HG03045 (cell line): ENCODE results near the gene IL1RAPL2.

Source experiments
- ATAC-seq: cut with Tn5 transposase; IDR thresholded peaks from one replicate; pipeline ENCODE4 v1.9.1; 2021; ENCODE audit warnings: mild to moderate bottlenecking, moderate library complexity; ENCODE audit not compliant: unreplicated experiment

The IL1RAPL2 gene

DNA sequence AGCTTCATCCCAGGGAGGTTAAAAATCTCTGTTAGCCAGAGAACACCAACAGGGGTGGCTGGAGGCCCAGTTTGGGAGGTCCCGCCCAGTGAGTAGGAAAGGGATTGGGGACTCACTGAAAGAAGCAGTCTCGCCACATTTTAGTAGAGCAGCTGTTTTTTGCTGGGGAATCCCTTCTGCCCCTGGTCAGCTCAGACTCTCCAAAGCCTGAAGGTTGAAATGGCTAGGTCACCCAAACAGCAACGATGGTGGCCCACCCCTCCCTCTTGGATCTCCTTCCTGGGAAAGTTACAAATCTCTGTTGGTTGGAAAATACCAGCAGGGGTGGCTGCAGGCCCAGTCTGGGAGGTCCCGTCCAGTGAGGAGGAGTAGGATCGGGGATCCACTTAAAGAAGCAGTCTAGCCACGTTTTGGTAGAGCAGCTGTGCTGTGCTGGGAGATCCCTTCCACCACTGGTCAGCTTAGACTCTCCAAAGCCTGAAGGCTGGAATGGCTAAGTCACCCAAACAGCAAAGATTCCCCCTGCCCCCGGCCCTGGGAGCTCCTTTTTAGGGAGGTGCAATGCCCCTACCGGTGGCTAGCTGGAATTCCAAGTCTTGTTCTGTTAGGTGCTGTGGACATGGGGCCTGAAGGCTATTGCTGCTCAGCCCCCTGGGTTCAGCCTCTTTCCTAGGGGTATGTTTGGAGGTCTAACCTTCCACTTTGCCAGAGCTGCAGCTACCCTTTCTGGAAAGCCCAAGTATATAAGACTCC is 694.5 kb downstream of the IL1RAPL2 start:
- no peak for ATAC-seq

DNA sequence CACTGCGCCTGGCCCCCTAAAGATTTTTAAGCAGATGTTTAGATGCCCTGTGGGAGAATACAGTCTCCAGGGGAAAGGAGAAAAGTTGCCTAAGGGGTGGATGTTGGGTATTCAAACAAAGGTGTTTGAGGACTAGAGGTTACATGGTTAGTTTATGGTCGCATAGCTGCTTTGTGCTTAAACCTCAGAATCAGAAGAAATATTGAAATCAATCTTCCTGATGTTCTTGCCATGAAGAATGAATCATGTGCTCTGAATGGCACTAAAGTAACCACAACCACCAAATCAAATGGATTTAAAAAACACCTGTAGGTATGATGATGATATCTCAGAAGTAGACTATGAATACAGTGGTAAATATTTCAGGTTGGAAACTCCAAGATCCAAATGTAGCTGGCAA is 697.2 kb downstream of the IL1RAPL2 start:
- no peak for ATAC-seq

DNA sequence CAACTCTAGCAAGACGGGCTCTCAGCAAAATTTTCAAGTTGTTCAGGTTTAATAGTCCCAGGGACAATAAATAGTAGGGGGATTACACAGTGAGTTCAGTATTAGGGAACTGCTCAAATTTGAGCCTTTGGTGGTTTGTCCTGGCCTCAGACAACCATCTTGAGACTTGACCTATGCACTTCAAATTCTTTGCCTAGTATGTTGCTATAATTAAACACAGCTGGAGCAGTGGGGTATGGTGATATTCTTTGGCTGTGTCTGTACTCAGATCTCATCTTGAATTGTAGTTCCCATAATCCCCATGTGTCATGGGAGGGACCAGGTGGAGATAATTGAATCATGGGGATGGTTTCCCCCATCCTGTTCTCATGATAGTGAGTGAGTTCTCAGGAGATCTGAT is 697.8 kb downstream of the IL1RAPL2 start:
- ATAC-seq = no peak

DNA sequence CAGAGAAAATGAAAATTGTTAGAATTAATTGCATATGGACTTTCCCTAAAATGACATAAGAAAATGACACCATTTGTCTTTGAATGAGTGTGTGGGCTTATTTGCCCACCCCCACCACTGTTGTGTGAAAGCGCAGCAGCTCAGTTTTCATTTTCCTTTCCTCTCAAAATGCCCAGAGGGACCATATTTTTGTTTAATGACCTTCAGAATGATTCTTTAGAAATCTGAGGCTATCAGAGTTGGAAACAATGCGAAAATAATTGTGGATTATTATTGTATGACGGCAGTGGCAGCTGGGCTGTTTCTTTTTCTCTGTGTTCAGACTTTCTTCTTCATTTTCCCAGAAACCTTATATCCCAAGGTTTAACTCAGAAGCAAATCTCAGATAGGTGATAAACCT is 699.1 kb downstream of the IL1RAPL2 start:
- no peak for ATAC-seq

DNA sequence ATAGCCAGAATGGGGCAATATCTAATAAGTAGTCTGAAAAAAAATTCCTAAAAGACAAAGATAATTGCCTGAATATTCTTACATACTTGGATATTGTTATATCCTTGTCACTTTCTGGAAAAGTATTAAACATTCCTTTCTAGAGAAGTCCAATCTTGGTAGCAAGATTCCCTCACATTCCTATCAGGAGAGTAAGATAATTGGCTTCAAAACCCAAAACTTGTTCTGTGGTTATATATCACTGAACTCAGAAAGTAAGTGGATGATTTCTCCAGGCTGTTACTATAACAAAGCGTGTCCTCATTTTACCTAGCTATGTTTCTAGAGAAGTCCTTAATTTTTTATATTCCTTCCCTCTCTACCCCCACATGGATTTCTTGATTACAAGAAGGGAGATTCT is 700.5 kb downstream of the IL1RAPL2 start:
- ATAC-seq = no peak

DNA sequence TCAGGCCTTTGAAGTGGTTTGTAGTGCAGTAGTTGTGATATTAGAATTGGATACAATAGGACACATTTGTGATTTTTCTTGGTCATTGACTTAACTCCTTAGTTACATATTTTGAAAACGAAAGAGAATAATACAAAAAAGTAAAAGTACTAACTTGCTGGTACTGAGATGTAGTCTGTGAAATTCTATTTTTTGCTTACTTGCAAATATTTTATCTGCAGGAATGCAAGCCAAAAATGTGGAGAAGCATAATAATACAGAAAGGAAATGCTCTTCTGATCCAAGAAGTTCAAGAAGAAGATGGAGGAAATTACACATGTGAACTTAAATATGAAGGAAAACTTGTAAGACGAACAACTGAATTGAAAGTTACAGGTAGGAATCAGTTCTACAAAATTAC is 701.2 kb downstream of the IL1RAPL2 start:
- ATAC-seq = no peak

DNA sequence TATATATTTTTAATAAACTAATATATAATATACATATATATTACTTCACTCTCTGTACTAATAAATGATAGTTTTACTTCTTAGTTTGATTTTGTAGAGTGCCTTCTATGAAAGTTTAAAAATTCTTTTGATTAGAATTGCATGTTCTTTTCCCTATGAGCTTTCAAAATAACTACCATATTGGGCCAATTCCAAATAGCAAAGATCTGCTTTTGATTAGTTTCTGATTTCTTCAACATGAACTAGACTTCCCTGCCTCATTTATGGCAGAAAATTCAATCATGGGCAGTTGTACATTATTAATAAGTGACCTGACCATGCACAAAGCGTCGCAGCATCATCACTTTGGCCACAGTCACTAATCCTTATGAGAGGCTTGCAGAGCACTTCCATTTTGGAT is 703.4 kb downstream of the IL1RAPL2 start:
- ATAC-seq = no peak

DNA sequence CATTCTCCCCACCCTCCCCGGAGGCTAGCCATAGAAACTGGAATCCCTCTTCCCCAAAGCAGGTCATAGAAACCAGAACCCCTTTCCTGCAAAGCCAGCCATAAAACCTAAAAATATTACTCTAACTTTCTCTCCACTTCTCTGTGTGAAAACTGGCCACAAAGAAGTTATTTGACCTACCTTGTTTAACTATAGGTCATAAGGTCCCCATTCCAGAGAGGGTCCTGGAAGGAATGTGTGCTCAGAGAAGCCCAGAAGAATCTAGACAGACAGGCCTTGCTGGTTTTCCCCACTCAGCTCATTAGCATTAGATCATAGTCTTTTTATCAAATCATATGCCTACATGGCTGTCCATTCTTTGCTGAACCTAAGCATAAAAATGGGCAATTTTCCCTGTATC is 707.3 kb downstream of the IL1RAPL2 start:
- no peak for ATAC-seq

DNA sequence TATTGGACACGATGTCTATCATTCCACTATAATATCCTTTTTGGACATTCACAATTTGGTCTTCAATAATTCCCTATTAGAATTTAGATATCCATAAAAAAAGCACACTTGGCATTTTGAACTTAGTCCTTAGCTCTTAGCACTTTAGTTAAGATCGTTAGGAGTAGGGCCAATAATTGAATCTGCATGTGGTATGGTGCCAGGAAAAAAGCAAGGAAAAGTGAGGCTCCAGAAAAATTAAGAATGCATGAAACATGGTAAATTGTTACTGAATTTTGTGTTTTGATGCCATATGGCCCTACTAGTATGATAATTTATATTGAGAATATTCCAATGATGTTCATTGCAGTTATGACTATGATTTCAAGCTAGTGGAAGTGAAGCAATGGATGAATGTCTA is 708.1 kb downstream of the IL1RAPL2 start:
- ATAC-seq = no peak

DNA sequence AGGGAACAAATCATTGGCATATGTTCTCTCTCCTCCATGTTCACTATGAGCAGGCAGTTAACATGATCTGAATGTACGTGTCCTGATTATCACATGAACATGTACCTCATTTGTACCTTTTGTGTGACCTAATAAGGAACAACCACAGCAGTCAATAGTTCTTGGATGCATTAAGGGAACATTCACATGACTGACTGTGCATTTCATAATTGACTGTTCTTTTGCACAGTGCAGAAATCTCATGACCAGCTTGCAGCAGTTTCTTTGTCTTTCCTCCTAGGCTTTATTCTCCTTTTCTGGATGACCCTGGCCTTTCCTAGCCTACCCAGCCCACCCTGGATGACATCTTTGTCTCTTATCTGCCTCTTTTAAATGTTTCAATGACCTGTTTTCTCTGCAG is 711.1 kb downstream of the IL1RAPL2 start:
- ATAC-seq = no peak

DNA sequence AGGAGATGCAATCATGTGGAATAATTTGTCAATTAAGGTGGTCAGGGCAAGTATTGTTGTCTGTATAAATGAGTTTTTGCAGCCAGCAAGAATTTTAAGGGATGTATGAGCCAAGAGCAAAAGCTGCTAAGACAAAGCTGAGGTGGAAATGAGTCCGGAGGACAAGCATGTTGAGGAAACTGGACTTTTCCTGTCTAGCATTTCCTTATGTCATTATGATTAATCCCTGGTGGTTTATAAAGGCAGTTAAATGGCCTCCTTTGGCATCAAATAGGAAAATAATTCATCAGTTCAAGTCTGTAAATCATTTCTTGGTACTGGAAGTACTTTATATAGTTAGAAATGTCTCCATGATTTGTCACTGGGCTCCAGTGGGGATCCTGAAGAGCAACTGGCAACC is 716.1 kb downstream of the IL1RAPL2 start:
- ATAC-seq = no peak

DNA sequence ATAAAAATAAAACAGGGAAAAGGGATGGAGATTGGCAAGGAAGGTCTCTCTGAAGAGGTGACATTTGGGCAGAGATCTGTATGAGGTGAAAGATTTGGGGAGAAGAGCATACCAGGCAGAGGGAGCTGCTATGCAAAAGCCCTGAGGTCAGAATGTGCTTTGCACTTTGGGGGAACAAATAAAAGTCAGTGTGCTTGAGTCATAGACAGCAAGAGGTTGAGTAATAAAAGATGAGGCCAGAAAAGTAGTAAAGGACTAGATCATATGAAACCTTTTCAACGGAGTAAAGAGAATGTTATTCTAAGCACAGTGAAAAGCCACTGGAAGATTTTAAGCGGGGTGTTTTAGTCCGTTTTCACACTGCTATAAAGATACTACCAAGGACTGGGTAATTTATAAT is 731.0 kb downstream of the IL1RAPL2 start:
- no peak for ATAC-seq

DNA sequence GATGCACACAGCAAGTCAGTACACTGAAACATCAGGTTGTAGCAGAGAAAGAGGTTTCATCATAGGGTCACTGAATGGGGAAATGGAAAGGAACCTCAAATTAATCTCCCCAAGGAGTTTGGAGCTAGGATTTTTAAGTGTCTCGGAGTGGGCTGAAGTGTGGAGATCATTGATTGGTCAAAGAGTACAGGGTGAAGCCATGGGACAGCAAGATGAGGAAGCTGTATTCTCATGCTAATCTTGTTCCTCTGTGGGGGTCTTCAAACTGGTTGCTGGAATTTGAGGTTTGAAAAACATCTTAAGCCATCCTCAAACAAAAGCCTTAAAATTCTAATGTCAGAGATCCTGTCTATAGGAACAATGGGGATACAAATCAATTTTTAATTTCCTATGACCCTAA is 733.3 kb downstream of the IL1RAPL2 start:
- ATAC-seq = no peak

DNA sequence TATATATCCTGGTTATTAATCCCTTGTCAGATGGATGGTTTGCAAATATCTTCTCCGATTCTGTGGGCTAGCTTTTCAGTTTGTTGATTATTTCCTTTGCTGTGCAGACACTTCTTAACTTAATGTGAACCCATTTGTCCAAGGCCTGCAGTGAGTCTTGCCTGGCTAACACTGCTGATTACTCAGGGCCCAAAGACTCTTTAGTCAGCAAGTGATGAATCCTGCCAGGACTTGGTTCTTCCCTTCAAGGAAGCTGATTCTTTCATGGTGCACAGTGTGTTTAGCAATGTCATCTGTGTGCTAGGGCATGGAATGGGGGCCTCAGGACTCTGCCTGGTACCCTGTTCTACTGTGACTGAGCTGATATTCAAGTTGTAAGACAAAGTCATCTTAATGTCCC is 736.2 kb downstream of the IL1RAPL2 start:
- no peak for ATAC-seq

DNA sequence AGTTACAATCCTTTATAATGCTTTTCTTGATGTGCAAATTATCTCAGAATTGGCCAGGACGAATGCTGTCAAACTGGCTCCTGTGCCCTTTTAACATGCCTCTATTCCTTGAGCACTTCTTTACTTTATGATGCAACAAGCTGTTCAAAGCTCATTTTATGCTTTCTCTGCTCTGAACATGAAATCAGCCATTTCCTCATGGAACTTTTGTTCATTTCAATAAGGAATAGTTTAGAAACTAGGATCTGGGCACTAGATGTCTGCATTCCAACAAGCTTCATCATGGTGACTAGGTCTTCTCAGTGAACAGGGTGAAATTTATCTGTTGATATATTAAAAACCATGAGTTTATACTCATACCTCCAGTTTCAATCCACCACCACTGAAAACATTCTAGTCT is 741.8 kb downstream of the IL1RAPL2 start:
- no peak for ATAC-seq

DNA sequence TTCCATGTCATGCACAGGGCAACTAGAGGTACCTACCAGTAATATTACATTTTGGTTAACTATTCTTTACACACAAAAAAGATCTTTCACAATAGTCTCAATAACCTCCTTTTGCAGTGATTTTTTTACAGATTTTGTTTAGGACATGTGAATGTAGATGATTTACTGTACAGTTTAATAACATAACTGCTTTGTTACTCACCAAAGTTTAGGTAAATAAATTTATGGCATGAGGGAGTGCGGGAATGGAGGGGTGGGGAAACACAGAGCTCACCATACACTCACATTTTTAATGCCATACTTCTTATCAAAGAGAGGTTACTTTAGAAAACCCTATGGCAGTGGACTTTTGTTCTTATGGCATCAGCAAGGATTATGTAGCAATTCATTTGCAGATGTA is 747.6 kb downstream of the IL1RAPL2 start:
- ATAC-seq = no peak

DNA sequence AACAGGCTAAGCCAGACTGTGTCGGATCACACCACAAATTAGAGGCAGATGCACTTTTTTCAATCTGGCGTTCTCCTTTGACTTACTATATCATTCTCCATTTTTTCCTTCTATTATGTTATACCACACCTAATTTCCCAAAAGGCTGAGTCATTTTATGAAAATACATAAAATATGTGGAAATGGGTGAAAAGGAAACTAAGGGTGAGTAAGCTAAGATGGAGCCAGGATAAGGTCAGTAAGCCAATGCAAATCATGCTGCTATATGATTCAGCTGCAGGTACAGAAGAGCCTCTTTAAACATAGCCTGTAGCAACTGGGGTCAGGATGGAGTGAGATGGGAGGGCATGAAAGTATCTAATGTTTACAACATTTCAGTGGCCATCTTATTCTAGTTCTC is 748.5 kb downstream of the IL1RAPL2 start:
- no peak for ATAC-seq

DNA sequence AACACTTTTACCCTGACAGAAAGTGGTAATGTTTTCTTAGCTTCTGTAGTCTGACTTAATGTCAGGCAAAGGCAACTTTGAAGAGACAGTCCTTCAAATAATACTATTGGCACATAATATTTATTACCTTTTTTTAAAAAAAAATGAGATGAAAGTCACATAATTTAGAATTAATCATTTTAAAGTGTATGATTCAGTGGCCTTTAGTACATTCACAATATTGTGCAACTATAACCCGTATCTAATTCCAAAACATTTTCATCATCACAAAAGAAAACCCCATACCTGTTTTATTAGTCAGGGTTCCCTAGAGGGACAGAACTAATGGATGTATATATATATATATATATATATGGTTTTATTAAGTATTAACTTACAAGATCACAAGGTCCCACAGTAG is 749.2 kb downstream of the IL1RAPL2 start:
- ATAC-seq = no peak

DNA sequence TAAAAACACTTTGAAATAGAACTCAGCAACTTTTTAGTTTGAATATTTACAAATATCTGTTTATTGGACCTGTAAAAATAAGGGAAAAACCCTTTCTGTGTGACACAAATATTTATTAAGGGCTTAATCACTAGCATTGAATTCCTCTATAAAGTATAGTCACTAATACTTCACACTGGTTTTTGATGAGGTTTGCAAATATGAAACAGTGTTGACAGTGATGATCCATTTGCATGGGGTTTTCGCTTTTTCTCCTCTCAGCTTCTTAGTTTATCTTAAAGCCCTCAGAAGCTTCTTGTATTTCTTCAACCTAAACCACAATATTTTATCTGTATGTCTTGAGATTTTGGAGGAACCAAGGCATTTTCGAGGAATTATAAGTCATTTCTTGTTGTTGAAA is 751.1 kb downstream of the IL1RAPL2 start:
- no peak for ATAC-seq

DNA sequence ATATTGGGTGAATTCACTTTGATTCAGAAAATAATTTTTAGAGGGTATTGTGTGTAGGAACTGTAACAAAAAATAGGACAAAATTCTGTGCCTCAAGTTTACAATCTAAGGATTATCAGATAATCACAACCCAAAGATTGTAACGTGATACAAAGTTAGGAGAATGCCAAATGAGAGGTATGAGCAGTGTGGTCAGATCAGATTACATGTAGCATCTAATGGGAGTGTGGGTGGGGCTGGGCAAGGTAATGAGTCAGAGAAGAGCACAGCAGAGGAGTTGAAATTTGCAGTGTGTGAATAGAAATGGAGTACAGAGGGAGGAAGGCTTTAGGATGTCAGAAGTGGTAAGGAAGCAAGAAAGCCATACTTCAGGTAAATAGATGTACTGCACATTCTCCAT is 757.9 kb downstream of the IL1RAPL2 start:
- no peak for ATAC-seq

DNA sequence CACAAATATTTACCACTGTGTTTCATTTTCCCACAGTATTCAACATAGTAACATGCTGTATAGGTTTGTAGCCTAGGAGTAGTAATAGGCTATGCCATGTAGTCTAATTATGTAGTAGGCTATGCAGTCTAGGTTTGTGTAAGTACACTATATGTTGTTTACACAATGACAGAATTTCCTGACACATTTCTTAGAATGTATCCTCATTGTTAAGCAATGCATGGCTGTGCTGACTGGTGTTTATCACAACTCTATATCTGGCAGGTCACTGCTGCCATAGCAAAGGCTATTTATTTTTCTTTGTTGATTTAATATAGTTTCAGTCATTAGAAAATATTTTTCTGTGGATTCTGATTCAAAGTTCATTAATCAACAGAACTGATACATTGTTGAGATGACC is 762.8 kb downstream of the IL1RAPL2 start:
- no peak for ATAC-seq

DNA sequence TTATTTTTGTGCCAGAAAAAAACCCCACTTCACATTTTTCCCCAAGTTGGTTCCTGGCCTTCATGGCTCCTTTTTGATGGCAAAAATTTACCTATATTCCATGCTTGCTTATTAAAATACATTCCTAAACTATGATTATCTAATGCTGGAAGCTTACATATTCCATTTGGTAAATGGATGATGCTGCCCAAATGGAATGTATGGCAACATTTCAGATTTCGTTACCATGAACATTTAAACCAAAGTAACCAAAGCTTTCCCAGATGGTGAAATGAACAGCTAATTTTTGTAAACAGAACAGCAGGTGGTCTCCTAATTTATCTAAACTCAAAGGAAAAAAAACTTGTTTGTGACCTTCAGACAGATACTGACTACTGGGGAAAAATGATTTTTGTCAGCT is 765.2 kb downstream of the IL1RAPL2 start:
- no peak for ATAC-seq

DNA sequence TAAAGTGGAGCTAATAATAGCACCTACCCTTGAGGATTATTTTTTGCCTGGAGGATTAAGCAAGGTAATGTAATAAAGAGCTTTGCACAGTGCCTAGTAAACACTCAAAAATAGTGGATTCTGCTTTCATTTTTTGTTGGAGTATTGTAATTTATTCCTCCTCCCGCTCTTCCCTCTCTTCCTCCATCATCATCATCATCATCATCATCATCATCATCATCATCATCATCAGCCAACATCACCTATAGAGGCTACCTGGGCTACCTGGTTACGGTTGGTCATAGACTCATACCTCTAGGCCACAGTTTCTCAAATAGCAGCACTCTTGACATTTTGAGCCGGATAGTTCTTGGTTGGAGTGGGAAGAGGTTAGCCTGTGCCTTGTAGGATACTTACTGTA is 781.4 kb downstream of the IL1RAPL2 start:
- no peak for ATAC-seq
